ENCODE measurements around the gene TCEANC2.
"Not testable (repeated sequence)": the region's sequence is repeated elsewhere in the genome, so short reads cannot be mapped to it uniquely, and the experiment has no call there.

Gene TCEANC2

GRCh38 chr1:54045496-54045895, 7.9 kb upstream of the TCEANC2 start:
- no peak for TF ChIP-seq CTCF (IDR thresholded peaks at IDR 0.05; ENCODE audit: unreplicated experiment in 3 of 3)
- no peaks in the 10 kb centered on the region for H3K27me3 Mint-ChIP-seq (ENCODE audit: low read depth)
- H3K4me3 Mint-ChIP-seq: no peak overlapping the region
- H3K4me1 Mint-ChIP-seq: peaks cover 17% of the 10 kb centered on the region
- H3K9me3 Mint-ChIP-seq: no peaks in the 10 kb centered on the region
- peaks cover 35% of the 10 kb centered on the region for H3K36me3 Mint-ChIP-seq (ENCODE audit: low read depth)
- no peak overlapping the region for H3K27ac Mint-ChIP-seq

GRCh38 chr1:54046671-54047383, 6.6 kb upstream of the TCEANC2 start:
- H3K27ac Mint-ChIP-seq: no peak overlapping the region
- TF ChIP-seq CTCF (IDR thresholded peaks at IDR 0.05; ENCODE audit: unreplicated experiment in 3 of 3): no peak
- no peaks in the 10 kb centered on the region for H3K27me3 Mint-ChIP-seq (ENCODE audit: low read depth)
- no peak overlapping the region for H3K4me3 Mint-ChIP-seq
- peaks cover 17% of the 10 kb centered on the region for H3K4me1 Mint-ChIP-seq
- no peaks in the 10 kb centered on the region for H3K9me3 Mint-ChIP-seq
- peaks cover 28% of the 10 kb centered on the region for H3K36me3 Mint-ChIP-seq (ENCODE audit: low read depth)

- Mint-ChIP-seq H3K9me3 (no peaks in the 10 kb centered on the region), H3K27me3 (ENCODE audit: low read depth) (no peaks in the 10 kb centered on the region), H3K4me3 (no peak overlapping the region), H3K27ac (no peak overlapping the region), H3K4me1 (peaks cover 17% of the 10 kb centered on the region), H3K36me3 (ENCODE audit: low read depth) (peaks cover 20% of the 10 kb centered on the region)
- TF ChIP-seq CTCF (IDR thresholded peaks at IDR 0.05; ENCODE audit: unreplicated experiment in 3 of 3): no peak
Measured at GRCh38 chr1:54047384-54048305, 5.8 kb upstream of the TCEANC2 start.

- not testable (repeated sequence) for H3K27me3 Mint-ChIP-seq (ENCODE audit: low read depth); H3K9me3 Mint-ChIP-seq; H3K27ac Mint-ChIP-seq; H3K36me3 Mint-ChIP-seq (ENCODE audit: low read depth)
- Mint-ChIP-seq H3K4me3 (peak overlapping the region in 2 of 3 experiments; percentile 28 to 32), H3K4me1 (peaks cover 21% of the 10 kb centered on the region)
Measured at GRCh38 chr1:54050435-54050834, 3.0 kb upstream of the TCEANC2 start.

- Mint-ChIP-seq H3K27ac (no peak overlapping the region), H3K4me3 (no peak overlapping the region)
Measured at GRCh38 chr1:54051933-54052430, 1.4 kb upstream of the TCEANC2 start.

More at GRCh38 chr1:54051933-54052430, 1.4 kb upstream of the TCEANC2 start:
- Mint-ChIP-seq H3K4me1 (peaks cover 22% of the 10 kb centered on the region), H3K27me3 (ENCODE audit: low read depth) (no peaks in the 10 kb centered on the region), H3K36me3 (ENCODE audit: low read depth) (no peaks in the 10 kb centered on the region), H3K9me3 (no peaks in the 10 kb centered on the region)
- TF ChIP-seq CTCF (IDR thresholded peaks at IDR 0.05; ENCODE audit: unreplicated experiment in 3 of 3): no peak

Data from nephron (organoid).